ENCODE results near the gene NDST4.

GRCh38 chr4:114924311-114924710 is 189.1 kb downstream of the NDST4 start:
- TF ChIP-seq, protein P1, sequence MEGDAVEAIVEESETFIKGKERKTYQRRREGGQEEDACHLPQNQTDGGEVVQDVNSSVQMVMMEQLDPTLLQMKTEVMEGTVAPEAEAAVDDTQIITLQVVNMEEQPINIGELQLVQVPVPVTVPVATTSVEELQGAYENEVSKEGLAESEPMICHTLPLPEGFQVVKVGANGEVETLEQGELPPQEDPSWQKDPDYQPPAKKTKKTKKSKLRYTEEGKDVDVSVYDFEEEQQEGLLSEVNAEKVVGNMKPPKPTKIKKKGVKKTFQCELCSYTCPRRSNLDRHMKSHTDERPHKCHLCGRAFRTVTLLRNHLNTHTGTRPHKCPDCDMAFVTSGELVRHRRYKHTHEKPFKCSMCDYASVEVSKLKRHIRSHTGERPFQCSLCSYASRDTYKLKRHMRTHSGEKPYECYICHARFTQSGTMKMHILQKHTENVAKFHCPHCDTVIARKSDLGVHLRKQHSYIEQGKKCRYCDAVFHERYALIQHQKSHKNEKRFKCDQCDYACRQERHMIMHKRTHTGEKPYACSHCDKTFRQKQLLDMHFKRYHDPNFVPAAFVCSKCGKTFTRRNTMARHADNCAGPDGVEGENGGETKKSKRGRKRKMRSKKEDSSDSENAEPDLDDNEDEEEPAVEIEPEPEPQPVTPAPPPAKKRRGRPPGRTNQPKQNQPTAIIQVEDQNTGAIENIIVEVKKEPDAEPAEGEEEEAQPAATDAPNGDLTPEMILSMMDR (IDR thresholded peaks at IDR 0.05): no peak
- TF ChIP-seq POLR2A (IDR thresholded peaks at IDR 0.05): no peak
